Spleen (tissue), 11 donors: ENCODE results near the gene OLFM1. TPM values are rescaled to one million over a fixed set of nuclear protein-coding genes. Genes with fewer than 3 reads are reported as not detected.

ENCODE experiments used
- DNase-seq: peaks from one replicate; pipeline ENCODE4 v3.0.0-alpha.2; 2020
- H3K27ac ChIP-seq, 8 donors: fragments of 200-600 bp; sonication (generic) in 7 of 8; 1 replicate in 4 of 8; 2 replicates in 4 of 8; pipeline versions ENCODE4 v1.5.0 to v1.8.0; 2016 to 2021; ENCODE audit warnings: inconsistent platforms in 4 of 8, mild to moderate bottlenecking in 4 of 8, moderate library complexity in 1 of 8
- H3K27me3 ChIP-seq, 7 donors: fragments of 200-600 bp; sonication (generic) in 6 of 7; replicated peaks in 1 of 7; 1 replicate in 4 of 7; 2 replicates in 3 of 7; pipeline versions ENCODE4 v1.5.0 to v1.8.0; 2016 to 2021; ENCODE audit warnings: inconsistent platforms in 3 of 7, mild to moderate bottlenecking in 1 of 7
- H3K36me3 ChIP-seq, 6 donors: fragments of 200-600 bp; sonication (generic) in 5 of 6; 1 replicate in 4 of 6; 2 replicates in 2 of 6; pipeline versions ENCODE4 v1.5.0 to v1.8.0; 2016 to 2021; ENCODE audit warnings: inconsistent platforms in 2 of 6
- H3K4me1 ChIP-seq, 6 donors: fragments of 200-600 bp; sonication (generic) in 5 of 6; 1 replicate in 3 of 6; 2 replicates in 3 of 6; pipeline versions ENCODE4 v1.5.0 to v1.8.0; 2016 to 2021; ENCODE audit warnings: inconsistent platforms in 3 of 6
- H3K4me3 ChIP-seq, 8 donors: fragments of 200-600 bp; sonication (generic) in 7 of 8; 1 replicate in 4 of 8; 2 replicates in 4 of 8; pipeline versions ENCODE4 v1.5.0 to v1.8.0; 2016 to 2021; ENCODE audit warnings: inconsistent platforms in 4 of 8, mild to moderate bottlenecking in 4 of 8, moderate library complexity in 2 of 8
- H3K9me3 ChIP-seq, 8 donors: fragments of 200-600 bp; sonication (generic) in 7 of 8; 1 replicate in 4 of 8; 2 replicates in 4 of 8; pipeline versions ENCODE4 v1.5.0 to v1.8.0; 2016 to 2021; ENCODE audit warnings: inconsistent platforms in 4 of 8
- POLR2A ChIP-seq, 3 donors: fragments of 450-650 bp; IDR thresholded peaks; one replicate each; pipeline ENCODE4 v1.5.1; 2017; ENCODE audit warnings: antibody characterized with exemption in 3 of 3, mild to moderate bottlenecking in 1 of 3
- POLR2AphosphoS5 ChIP-seq, 3 donors: sonication (generic); formaldehyde crosslinking; IDR thresholded peaks; one replicate each; pipeline ENCODE4 v1.5.1; 2017; ENCODE audit warnings: antibody characterized with exemption in 3 of 3
- WGBS, 5 donors: extraction: QIAGEN DNeasy Blood & Tissue Kit in 3 of 5; methylation state at CpG; one replicate each; pipeline versions ENCODE4 v1.1.5 to v1.1.7; 2013 to 2018; 5-methylcytosine and 5-hydroxymethylcytosine counted together
- intact Hi-C: fragments of 100-400 bp; cut with DNase I; formaldehyde crosslinking; loops from one replicate; pipeline ENCODE4 v1.15.0; 2023; ENCODE audit warnings: low total_unique reads
- polyA plus RNA-seq, 3 donors: library from polyadenylated mRNA; stranded (reverse); fragments of 200-250 nt; gene quantifications; one replicate each; pipeline ENCODE4 v1.2.1, GENCODE V29; 2013
- total RNA-seq, 7 donors: library from RNA; depleted of rRNA in 3 of 7; stranded (reverse); fragments of >200 nt in 3 of 7; fragmentation: NEBNext Ultra II Directional in 4 of 7; extraction: Animal tissue kit (Norgen Biotek cat#: 25700) in 4 of 7; gene quantifications; one replicate each; pipeline versions ENCODE4 v1.1.0 to v1.2.1, GENCODE V29; 2016 to 2021
- TF ChIP-seq, protein P1 (sequence below), 11 experiments: fragments of 200-600 bp in 7 of 11; fragments of 450-650 bp in 4 of 11; sonication (generic) in 4 of 11; IDR thresholded peaks in 8 of 11; conservative IDR thresholded peaks in 3 of 11; 1 replicate in 7 of 11; 2 replicates in 4 of 11; pipeline versions ENCODE4 v1.4.0 to v1.8.0; 2016 to 2021; ENCODE audit warnings: antibody characterized with exemption in 11 of 11, inconsistent platforms in 4 of 11, mild to moderate bottlenecking in 1 of 11
- donor health status: healthy with polysubstance abuse.
- donor health status: DM: no; HTN: no; CAD: no; lungs with moderate emphysema.
- donor health status: DM: no; HTN: no; CAD: no.
- donor health status: Bipolar disorder and iron deficiency.
- donor health status: healthy.
- donor health status: DM: no; HTN: no; CAD: no.
- donor health status: DM: yes; HTN: yes; CAD: no.

The OLFM1 gene
- total and polyA plus RNA-seq, 10 donors, result 5.9 to 109 (median 44.7) TPM

DNA sequence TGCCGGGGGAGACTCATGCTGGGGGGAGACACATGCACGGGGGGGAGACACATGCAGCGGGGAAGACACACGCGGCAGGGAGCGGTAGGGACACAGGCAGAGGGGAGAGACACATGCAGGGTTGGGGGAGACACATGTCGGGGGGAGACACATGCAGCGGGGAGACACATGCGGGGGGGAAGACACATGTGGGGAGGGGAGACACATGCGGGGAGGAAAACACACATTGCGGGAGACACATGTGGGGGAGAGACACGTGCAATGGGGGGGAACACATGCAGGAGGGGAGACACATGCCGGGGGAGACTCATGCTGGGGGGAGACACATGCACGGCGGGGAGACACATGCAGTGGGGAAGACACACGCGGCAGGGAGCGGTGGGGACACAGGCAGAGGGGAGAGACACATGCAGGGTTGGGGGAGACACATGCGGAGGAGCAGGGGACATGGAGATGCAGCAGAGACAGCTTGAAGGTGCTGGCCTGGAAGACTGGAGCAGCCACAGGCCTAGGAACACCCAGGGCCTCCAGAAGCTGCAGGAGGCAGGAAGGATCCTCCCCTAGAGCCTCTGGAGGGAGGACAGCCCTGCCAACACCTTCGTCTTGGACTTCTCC, 20.3 kb upstream of the OLFM1 start:
- no peak for TF ChIP-seq POLR2AphosphoS5 (IDR thresholded peaks at IDR 0.05)
- TF ChIP-seq, protein P1, sequence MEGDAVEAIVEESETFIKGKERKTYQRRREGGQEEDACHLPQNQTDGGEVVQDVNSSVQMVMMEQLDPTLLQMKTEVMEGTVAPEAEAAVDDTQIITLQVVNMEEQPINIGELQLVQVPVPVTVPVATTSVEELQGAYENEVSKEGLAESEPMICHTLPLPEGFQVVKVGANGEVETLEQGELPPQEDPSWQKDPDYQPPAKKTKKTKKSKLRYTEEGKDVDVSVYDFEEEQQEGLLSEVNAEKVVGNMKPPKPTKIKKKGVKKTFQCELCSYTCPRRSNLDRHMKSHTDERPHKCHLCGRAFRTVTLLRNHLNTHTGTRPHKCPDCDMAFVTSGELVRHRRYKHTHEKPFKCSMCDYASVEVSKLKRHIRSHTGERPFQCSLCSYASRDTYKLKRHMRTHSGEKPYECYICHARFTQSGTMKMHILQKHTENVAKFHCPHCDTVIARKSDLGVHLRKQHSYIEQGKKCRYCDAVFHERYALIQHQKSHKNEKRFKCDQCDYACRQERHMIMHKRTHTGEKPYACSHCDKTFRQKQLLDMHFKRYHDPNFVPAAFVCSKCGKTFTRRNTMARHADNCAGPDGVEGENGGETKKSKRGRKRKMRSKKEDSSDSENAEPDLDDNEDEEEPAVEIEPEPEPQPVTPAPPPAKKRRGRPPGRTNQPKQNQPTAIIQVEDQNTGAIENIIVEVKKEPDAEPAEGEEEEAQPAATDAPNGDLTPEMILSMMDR (IDR thresholded peaks at IDR 0.05 in 8 of 11, conservative IDR thresholded peaks at IDR 0.05 in 3 of 11), result no peak
- TF ChIP-seq POLR2A (IDR thresholded peaks at IDR 0.05), result no peak
- 87 to 91% (median 88%) methylated on average over 18 to 20 of the region's 20 CpGs for WGBS, 5 donors
- peaks cover 0 to 29% (median 20%) of the 10 kb centered on the region in 8 donors for H3K9me3 ChIP-seq
- no peaks in the 10 kb centered on the region for H3K4me1 ChIP-seq
- H3K36me3 ChIP-seq, result no peaks in the 10 kb centered on the region
- intact Hi-C loops, result no loop called here
- DNase-seq, result peak; percentile 31
- H3K27me3 ChIP-seq, result peaks cover 0 to 81% (median 10%) of the 10 kb centered on the region in 7 donors
- H3K27ac ChIP-seq, result no peak overlapping the region
- H3K4me3 ChIP-seq, result no peak overlapping the region

DNA sequence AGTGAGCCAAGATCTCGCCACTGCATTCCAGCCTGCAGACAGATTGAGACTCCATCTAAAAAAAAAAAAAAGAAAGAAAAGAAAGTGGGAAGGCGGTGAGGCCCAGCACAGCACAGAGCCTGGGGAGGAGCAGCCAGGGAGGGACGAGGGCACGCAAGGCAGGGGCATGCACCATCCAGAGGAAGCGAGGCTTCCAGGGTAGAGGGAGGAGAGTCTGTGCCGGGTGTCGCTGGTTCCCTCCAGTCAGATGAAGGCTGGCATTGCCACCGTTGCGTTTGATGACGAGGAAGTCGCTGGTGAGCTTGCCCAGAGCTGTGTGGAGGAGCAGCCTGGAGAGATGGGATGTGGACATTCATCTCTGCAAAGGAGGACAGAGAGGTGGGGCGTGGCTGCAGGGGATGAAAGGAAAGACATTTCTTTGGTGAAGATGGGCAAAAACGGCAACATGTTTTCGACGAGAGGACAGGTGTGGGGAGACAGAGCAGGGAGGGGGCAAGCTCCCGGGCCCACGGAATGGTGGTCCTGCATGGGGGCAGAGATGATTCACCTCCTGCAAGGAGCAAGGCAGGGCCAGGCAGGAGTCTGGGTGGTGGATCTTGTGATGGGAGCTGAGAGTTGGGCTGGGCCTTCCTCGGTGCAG, 18.6 kb upstream of the OLFM1 start:
- no peak overlapping the region for H3K4me3 ChIP-seq
- WGBS, 5 donors, result 72 to 83% (median 75%) methylated on average over 18 of the region's 18 CpGs
- H3K36me3 ChIP-seq, result no peaks in the 10 kb centered on the region
- DNase-seq, result peak; percentile 55
- H3K27ac ChIP-seq, result no peak overlapping the region
- intact Hi-C loops, result no loop called here
- H3K27me3 ChIP-seq, result peaks cover 0 to 77% (median 14%) of the 10 kb centered on the region in 7 donors
- no peaks in the 10 kb centered on the region for H3K4me1 ChIP-seq
- H3K9me3 ChIP-seq, result peaks cover 0 to 17% (median 10%) of the 10 kb centered on the region in 8 donors
- TF ChIP-seq POLR2A (IDR thresholded peaks at IDR 0.05) (no peak), POLR2AphosphoS5 (IDR thresholded peaks at IDR 0.05) (no peak)
- TF ChIP-seq, protein P1 (IDR thresholded peaks at IDR 0.05 in 8 of 11, conservative IDR thresholded peaks at IDR 0.05 in 3 of 11), result no peak

DNA sequence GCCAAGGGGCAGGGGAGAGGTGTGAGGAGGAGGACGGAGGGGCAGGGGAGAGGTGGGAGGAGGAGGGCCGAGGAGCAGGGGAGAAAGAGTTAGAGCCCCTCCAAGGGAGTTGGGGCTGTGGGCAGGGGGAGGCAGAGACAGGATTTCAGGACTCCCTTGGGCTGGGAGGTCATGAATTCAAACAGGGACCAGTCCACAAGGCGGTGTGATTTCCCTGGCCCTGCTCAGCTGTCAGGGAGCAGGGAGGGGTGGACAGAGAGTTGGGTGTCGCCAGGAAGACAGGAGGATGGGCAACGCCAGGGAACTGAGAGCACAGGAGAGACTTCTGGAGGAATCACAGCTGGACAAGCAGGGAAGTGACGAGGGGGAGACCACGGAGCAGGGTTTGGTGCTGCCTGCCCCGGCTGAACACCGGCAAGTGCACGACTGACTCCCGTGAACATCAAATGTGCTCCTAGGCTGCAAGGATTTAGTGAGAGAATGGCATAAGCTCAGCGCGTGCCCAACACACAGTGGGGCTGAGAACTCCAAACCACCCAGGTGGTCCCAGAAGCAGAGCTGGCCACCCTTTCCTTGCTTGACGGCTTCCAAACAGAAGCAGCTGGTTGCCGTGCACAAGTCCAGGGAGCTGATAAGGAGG, 17.8 kb upstream of the OLFM1 start:
- peaks cover 0 to under 1% (median 0%) of the 10 kb centered on the region in 6 donors for H3K4me1 ChIP-seq
- peaks cover 0 to 9% (median 3%) of the 10 kb centered on the region in 8 donors for H3K9me3 ChIP-seq
- no peak overlapping the region for H3K4me3 ChIP-seq
- H3K27ac ChIP-seq, result no peak overlapping the region
- DNase-seq, result peak; percentile 50
- 35 to 50% (median 39%) methylated on average over 15 of the region's 15 CpGs for WGBS, 5 donors
- H3K36me3 ChIP-seq, result no peaks in the 10 kb centered on the region
- TF ChIP-seq POLR2AphosphoS5 (IDR thresholded peaks at IDR 0.05), result no peak
- no peak for TF ChIP-seq POLR2A (IDR thresholded peaks at IDR 0.05)
- TF ChIP-seq, protein P1 (IDR thresholded peaks at IDR 0.05 in 8 of 11, conservative IDR thresholded peaks at IDR 0.05 in 3 of 11), result no peak
- intact Hi-C loops, result no loop called here
- H3K27me3 ChIP-seq, result peaks cover 0 to 81% (median 14%) of the 10 kb centered on the region in 7 donors
